SKM-1 (cell line): ENCODE results near the gene RPA1.

Experiments used
- DNase-seq: peaks from one replicate; lab custom pipeline; 2025; ENCODE audit not compliant: unreplicated experiment; lab: John Stamatoyannopoulos, UW

Gene RPA1

GRCh38 chr17:1939981-1940809 lies 110.4 kb downstream of the RPA1 start:
- DNase-seq: no peak

- no peak for DNase-seq
These were observed 111.0 kb downstream of the RPA1 start for GRCh38 chr17:1940810-1941185.

- no peak for DNase-seq
These were observed 111.7 kb downstream of the RPA1 start for GRCh38 chr17:1941272-1942065.

GRCh38 chr17:1942066-1942365 lies 112.2 kb downstream of the RPA1 start:
- DNase-seq: no peak

GRCh38 chr17:1942666-1943435 lies 113.0 kb downstream of the RPA1 start:
- no peak for DNase-seq

GRCh38 chr17:1943436-1943831 lies 113.6 kb downstream of the RPA1 start:
- DNase-seq: no peak

GRCh38 chr17:1945621-1946020 lies 115.8 kb downstream of the RPA1 start:
- DNase-seq: no peak

- DNase-seq: no peak
These were observed 116.5 kb downstream of the RPA1 start for GRCh38 chr17:1946021-1946932.

GRCh38 chr17:1947229-1947742 lies 117.5 kb downstream of the RPA1 start:
- no peak for DNase-seq

GRCh38 chr17:1947743-1948516 lies 118.1 kb downstream of the RPA1 start:
- DNase-seq: no peak

GRCh38 chr17:1948517-1948825 lies 118.7 kb downstream of the RPA1 start:
- DNase-seq: no peak
